ENCODE measurements around the gene POPDC2. TPM values are rescaled to one million over a fixed set of nuclear protein-coding genes. Genes with fewer than 3 reads are reported as not detected.

POPDC2 gene
- total and polyA plus RNA-seq, 2 donors (not counting 3 experiments of a cell fraction or from before 2014, with no cell fraction given), result 0.57 to 0.66 TPM

DNA sequence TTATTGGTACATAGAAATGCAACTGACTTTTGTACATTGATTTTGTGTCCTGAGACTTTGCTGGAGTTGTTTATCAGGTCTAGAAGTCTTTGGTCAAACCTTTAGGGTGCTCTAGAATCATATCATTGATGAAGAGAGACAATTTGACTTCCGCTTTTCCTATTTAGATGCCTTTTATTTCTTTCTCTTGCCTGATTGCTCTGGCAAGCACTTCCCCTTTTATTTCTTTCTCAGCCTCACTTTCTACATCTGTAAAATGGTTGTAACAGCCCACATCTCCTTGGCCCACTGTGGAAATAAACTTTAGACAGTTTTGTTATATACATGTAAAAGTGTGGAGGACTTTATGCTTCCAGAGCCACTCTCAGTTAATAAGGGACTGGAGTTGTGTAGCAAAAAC lies 48.7 kb downstream of the POPDC2 start:
- H3K27ac ChIP-seq (ENCODE audit: insufficient read depth, low read depth, low read length), result no peak overlapping the region
- no peaks in the 10 kb centered on the region for H3K9me1 ChIP-seq (replicated peaks; ENCODE audit: control insufficient read depth, extremely low read depth, insufficient read depth, low read length)
- ChIA-PET CTCF (no interaction called here), POLR2A (no interaction called here)
- H4K20me1 ChIP-seq (replicated peaks; ENCODE audit: control insufficient read depth, extremely low read depth, insufficient read depth, low read length), result no peaks in the 10 kb centered on the region
- H2AFZ ChIP-seq (ENCODE audit: low read depth, low read length), result no peak overlapping the region
- FAIRE-seq (no peak), DNase-seq (ENCODE audit: low read depth, low spot score) (no peak)
- H3K36me3 ChIP-seq (ENCODE audit: control insufficient read depth in 2 of 2, extremely low read depth in 1 of 2, insufficient read depth in 2 of 2, low read length in 2 of 2), result no peaks in the 10 kb centered on the region
- H3K27me3 ChIP-seq (ENCODE audit: control insufficient read depth in 2 of 2, insufficient read depth in 2 of 2, low read length in 2 of 2), result peaks cover 8 to 11% of the 10 kb centered on the region in 2 experiments
- H3K4me3 ChIP-seq (replicated peaks in 1 of 3; ENCODE audit: insufficient read depth in 1 of 3, low read depth in 1 of 3, low read length in 3 of 3), result no peak overlapping the region
- H3K4me2 ChIP-seq (ENCODE audit: insufficient read depth, low read length), result no peak overlapping the region
- TF ChIP-seq GATA2 (IDR thresholded peaks at IDR 0.05; ENCODE audit: insufficient read depth, insufficient read length, low read depth, low read length) (no peak), POLR2A (IDR thresholded peaks at IDR 0.05; ENCODE audit: low read depth, low read length) (no peak), POLR2AphosphoS5 (IDR thresholded peaks at IDR 0.05; ENCODE audit: insufficient read depth, low read depth, low read length) (no peak), FOS (IDR thresholded peaks at IDR 0.05; ENCODE audit: borderline replicate concordance, insufficient read depth, low read length) (no peak), JUN (IDR thresholded peaks at IDR 0.05; ENCODE audit: borderline replicate concordance, insufficient read depth, insufficient read length, low read depth) (no peak), MYC (IDR thresholded peaks at IDR 0.05; ENCODE audit: low read depth, low read length) (no peak), EZH2 (IDR thresholded peaks at IDR 0.05; ENCODE audit: borderline replicate concordance, low read depth, low read length, severe bottlenecking) (no peak)
- TF ChIP-seq, protein P1, sequence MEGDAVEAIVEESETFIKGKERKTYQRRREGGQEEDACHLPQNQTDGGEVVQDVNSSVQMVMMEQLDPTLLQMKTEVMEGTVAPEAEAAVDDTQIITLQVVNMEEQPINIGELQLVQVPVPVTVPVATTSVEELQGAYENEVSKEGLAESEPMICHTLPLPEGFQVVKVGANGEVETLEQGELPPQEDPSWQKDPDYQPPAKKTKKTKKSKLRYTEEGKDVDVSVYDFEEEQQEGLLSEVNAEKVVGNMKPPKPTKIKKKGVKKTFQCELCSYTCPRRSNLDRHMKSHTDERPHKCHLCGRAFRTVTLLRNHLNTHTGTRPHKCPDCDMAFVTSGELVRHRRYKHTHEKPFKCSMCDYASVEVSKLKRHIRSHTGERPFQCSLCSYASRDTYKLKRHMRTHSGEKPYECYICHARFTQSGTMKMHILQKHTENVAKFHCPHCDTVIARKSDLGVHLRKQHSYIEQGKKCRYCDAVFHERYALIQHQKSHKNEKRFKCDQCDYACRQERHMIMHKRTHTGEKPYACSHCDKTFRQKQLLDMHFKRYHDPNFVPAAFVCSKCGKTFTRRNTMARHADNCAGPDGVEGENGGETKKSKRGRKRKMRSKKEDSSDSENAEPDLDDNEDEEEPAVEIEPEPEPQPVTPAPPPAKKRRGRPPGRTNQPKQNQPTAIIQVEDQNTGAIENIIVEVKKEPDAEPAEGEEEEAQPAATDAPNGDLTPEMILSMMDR (IDR thresholded peaks at IDR 0.05; ENCODE audit: extremely low read depth in 1 of 2, insufficient read depth in 1 of 2, low read depth in 1 of 2, low read length in 2 of 2), result no peak
- TF ChIP-seq, protein P2, sequence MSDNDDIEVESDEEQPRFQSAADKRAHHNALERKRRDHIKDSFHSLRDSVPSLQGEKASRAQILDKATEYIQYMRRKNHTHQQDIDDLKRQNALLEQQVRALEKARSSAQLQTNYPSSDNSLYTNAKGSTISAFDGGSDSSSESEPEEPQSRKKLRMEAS (IDR thresholded peaks at IDR 0.05; ENCODE audit: insufficient read depth, insufficient read length), result no peak
- no TSS peak for BruUV-seq (replicated peaks)
- no peaks in the 10 kb centered on the region for H3K79me2 ChIP-seq (ENCODE audit: control insufficient read depth, insufficient read depth, low read length)
- dilution Hi-C loops (cut with MboI; ENCODE audit: extremely low pct_ligation_motif_present, low sequenced_read_pairs), result no loop called here
- no peaks in the 10 kb centered on the region for H3K4me1 ChIP-seq (ENCODE audit: control insufficient read depth, extremely low read depth, insufficient read depth, low read length)
- intact Hi-C loops (cut with micrococcal nuclease), result no loop called here
- no peak overlapping the region for H3K9ac ChIP-seq (replicated peaks; ENCODE audit: extremely low read depth, insufficient read depth, low read length)
- no peaks in the 10 kb centered on the region for H3K9me3 ChIP-seq (replicated peaks; ENCODE audit: control insufficient read depth, insufficient read depth, low read length)

All from endothelial cell of umbilical vein (primary cell).